Loucy (cell line): ENCODE measurements around the gene ATP8A2.

Source experiments
- EZH2phosphoT487 ChIP-seq: fragments of 200-600 bp; IDR thresholded peaks from 2 replicates; pipeline ENCODE4 v1.6.1; 2018; ENCODE audit warnings: antibody characterized with exemption, mild to moderate bottlenecking, moderate library complexity, borderline replicate concordance
- TF ChIP-seq, protein P1 (sequence below): fragments of 200-600 bp; sonication (generic); conservative IDR thresholded peaks from 2 replicates; pipeline ENCODE4 v1.5.1; 2014; ENCODE audit warnings: mild to moderate bottlenecking, antibody characterized with exemption, low read length

DNA sequence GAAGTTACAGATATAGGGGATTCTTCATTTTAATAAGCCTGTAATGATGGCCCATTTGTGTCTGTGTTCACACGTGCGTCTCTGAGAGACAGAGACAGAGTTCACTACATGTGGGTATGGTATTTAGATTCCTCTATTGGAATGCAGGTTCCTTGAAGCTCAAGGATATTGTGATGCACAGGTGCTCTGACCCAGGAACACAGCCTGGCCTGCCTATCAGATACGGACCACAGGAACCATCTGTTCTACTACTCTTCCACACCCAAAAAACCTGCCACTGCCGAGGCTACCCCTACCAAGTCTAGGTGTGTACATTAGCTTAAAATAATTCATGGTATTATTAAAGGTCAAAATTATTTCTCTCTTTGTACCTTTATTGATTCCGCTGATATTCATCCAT, 289.2 kb downstream of the ATP8A2 start:
- TF ChIP-seq, protein P1, sequence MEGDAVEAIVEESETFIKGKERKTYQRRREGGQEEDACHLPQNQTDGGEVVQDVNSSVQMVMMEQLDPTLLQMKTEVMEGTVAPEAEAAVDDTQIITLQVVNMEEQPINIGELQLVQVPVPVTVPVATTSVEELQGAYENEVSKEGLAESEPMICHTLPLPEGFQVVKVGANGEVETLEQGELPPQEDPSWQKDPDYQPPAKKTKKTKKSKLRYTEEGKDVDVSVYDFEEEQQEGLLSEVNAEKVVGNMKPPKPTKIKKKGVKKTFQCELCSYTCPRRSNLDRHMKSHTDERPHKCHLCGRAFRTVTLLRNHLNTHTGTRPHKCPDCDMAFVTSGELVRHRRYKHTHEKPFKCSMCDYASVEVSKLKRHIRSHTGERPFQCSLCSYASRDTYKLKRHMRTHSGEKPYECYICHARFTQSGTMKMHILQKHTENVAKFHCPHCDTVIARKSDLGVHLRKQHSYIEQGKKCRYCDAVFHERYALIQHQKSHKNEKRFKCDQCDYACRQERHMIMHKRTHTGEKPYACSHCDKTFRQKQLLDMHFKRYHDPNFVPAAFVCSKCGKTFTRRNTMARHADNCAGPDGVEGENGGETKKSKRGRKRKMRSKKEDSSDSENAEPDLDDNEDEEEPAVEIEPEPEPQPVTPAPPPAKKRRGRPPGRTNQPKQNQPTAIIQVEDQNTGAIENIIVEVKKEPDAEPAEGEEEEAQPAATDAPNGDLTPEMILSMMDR: no peak
- no peak for TF ChIP-seq EZH2phosphoT487
